22Rv1 (cell line): ENCODE results near the gene NADK.

ENCODE experiments used
- ZFX ChIP-seq: fragments of 450-650 bp; IDR thresholded peaks from 2 replicates; pipeline ENCODE4 v1.6.1; 2017; ENCODE audit warnings: antibody characterized with exemption, borderline replicate concordance
- TF ChIP-seq, protein P1 (sequence below): fragments of 450-650 bp; IDR thresholded peaks from 2 replicates; pipeline ENCODE4 v1.5.1; 2017; ENCODE audit warnings: mild to moderate bottlenecking

DNA sequence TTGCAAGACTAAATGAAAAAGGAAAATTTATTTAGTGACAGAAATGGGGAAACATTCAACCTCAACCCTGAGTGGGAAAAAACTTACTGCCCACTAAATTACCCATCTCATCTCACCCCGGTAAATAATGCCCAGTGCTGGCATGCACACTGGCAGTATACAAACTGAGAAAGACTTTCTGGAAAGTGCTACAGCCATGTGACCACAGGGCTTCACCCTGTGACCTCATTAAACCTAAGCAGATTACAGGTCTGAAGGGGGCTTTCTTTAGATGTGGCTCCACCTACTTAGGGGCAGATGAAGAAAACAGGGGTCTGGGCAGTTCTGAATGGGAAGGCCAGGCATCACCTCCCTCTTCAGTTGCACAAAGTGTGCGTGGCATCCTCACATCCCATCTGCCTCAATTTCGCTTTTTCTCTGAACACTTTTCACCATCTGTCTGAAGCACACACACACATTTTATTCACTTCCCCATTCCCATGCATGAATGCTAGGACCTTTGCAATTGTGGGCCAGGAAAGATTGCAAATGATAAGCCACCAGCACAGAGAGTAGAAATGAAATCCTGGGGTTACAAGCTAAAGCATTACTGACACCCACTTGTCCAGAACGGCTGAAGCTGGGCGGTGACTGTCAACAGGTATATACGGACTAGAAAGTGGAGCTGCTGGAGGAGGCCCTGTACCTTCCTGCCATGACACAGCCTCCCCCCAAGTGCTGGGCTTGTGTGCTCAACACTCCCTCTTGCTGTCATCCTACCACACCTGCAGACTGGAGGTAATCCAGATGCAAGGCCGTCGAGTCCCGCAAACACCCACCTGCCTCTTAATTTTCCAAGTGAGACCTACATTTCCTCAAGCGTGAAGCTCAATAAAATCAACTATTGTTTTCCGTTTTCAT, 2.7 kb downstream of the NADK start:
- TF ChIP-seq, protein P1, sequence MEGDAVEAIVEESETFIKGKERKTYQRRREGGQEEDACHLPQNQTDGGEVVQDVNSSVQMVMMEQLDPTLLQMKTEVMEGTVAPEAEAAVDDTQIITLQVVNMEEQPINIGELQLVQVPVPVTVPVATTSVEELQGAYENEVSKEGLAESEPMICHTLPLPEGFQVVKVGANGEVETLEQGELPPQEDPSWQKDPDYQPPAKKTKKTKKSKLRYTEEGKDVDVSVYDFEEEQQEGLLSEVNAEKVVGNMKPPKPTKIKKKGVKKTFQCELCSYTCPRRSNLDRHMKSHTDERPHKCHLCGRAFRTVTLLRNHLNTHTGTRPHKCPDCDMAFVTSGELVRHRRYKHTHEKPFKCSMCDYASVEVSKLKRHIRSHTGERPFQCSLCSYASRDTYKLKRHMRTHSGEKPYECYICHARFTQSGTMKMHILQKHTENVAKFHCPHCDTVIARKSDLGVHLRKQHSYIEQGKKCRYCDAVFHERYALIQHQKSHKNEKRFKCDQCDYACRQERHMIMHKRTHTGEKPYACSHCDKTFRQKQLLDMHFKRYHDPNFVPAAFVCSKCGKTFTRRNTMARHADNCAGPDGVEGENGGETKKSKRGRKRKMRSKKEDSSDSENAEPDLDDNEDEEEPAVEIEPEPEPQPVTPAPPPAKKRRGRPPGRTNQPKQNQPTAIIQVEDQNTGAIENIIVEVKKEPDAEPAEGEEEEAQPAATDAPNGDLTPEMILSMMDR, result no peak
- TF ChIP-seq ZFX, result no peak
